B cell (primary cell): ENCODE data around the gene CYB5R3.

Experiments
- EZH2 ChIP-seq: IDR thresholded peaks from 2 replicates; pipeline ENCODE4 v1.6.1; 2012; ENCODE audit warnings: borderline replicate concordance, low read depth, mild to moderate bottlenecking, moderate library complexity, low read length; ENCODE audit not compliant: insufficient read depth, poor library complexity, severe bottlenecking
- TF ChIP-seq, protein P1 (sequence below): fragments of 200-600 bp; IDR thresholded peaks from one replicate; pipeline ENCODE4 v1.8.0; 2022; ENCODE audit warnings: antibody characterized with exemption, mild to moderate bottlenecking

DNA sequence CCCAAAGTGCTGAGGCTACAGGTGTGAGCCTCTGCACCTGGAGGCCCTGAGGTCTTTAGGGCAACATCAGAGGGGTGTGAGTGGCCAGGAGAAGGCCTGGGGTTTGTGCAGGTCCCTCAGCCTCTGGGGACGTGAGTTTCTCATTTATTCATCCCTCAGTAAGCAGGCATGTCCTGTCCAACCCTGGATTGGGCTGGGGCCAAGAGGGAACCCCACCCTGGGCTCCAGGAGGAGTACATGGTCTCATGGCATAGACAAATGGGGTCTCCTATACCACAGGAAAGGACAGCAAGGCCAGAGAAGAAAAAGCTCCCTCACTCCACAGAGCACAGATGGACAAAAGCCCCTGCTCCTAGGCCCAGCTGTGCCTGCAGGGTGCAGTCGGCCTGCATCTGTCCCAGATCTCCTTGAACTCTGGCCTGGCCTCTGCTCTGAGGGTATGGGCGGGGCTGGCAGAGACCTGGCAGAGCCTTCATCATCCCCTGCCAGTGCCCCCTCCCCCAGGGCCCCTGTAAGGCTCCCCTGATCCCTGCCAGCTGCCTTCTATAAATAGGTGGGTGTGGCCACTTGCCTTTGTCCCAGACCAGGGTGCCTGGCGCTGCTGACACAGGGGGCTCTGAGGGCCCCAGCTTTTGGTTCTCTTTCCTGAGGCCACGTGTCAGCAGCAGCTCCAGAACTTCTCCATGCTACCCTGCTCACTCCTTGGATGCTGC, 36.9 kb upstream of the CYB5R3 start:
- TF ChIP-seq, protein P1, sequence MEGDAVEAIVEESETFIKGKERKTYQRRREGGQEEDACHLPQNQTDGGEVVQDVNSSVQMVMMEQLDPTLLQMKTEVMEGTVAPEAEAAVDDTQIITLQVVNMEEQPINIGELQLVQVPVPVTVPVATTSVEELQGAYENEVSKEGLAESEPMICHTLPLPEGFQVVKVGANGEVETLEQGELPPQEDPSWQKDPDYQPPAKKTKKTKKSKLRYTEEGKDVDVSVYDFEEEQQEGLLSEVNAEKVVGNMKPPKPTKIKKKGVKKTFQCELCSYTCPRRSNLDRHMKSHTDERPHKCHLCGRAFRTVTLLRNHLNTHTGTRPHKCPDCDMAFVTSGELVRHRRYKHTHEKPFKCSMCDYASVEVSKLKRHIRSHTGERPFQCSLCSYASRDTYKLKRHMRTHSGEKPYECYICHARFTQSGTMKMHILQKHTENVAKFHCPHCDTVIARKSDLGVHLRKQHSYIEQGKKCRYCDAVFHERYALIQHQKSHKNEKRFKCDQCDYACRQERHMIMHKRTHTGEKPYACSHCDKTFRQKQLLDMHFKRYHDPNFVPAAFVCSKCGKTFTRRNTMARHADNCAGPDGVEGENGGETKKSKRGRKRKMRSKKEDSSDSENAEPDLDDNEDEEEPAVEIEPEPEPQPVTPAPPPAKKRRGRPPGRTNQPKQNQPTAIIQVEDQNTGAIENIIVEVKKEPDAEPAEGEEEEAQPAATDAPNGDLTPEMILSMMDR: no peak
- no peak for TF ChIP-seq EZH2
